Thoracic aorta (tissue), 2 donors: ENCODE data around the gene LZTS2. TPM values are rescaled to one million over a fixed set of nuclear protein-coding genes. Genes with fewer than 3 reads are reported as not detected.

Experiments used
- ATAC-seq: fragments of 150-250 bp; one replicate; pipeline ENCODE4 v1.8.0; 2017; ENCODE audit warnings: low read depth; ENCODE audit not compliant: insufficient number of reproducible peaks, low FRiP score
- DNase-seq: peaks from one replicate; pipeline ENCODE4 v3.0.0-alpha.2; 2020; ENCODE audit warnings: low spot score
- H3K27ac ChIP-seq, 2 donors: fragments of 200-600 bp; sonication (generic); 1 replicate in 1 of 2; 2 replicates in 1 of 2; pipeline ENCODE4 v1.5.1; 2016; ENCODE audit warnings: mild to moderate bottlenecking in 2 of 2, moderate library complexity in 2 of 2
- H3K27me3 ChIP-seq: fragments of 200-600 bp; sonication (generic); replicated peaks from 2 replicates; pipeline ENCODE4 v1.6.0; 2016; ENCODE audit warnings: mild to moderate bottlenecking; ENCODE audit not compliant: insufficient read depth
- H3K36me3 ChIP-seq: fragments of 200-600 bp; sonication (generic); one replicate; pipeline ENCODE4 v1.5.1; 2016
- H3K4me1 ChIP-seq, 2 donors: fragments of 200-600 bp; sonication (generic); 1 replicate in 1 of 2; 2 replicates in 1 of 2; pipeline versions ENCODE4 v1.5.1 to v1.6.0; 2016; ENCODE audit warnings: low read depth in 2 of 2, mild to moderate bottlenecking in 1 of 2; ENCODE audit not compliant: control insufficient read depth in 1 of 2
- H3K4me3 ChIP-seq: fragments of 200-600 bp; sonication (generic); 2 replicates; pipeline ENCODE4 v1.5.1; 2016; ENCODE audit warnings: mild to moderate bottlenecking
- H3K9me3 ChIP-seq: fragments of 200-600 bp; sonication (generic); 2 replicates; pipeline ENCODE4 v1.5.1; 2016
- CTCF ChIP-seq: fragments of 200-600 bp; sonication (generic); IDR thresholded peaks from one replicate; pipeline ENCODE4 v1.5.1; 2019; ENCODE audit warnings: antibody characterized with exemption
- total RNA-seq, 2 donors: library from RNA; depleted of rRNA; stranded (reverse); fragments of >200 nt; gene quantifications; one replicate each; pipeline versions ENCODE4 v1.1.0 to v1.2.3, GENCODE V29; 2016

The LZTS2 gene
- total RNA-seq, 2 donors from 2014 or later: 127 to 165 TPM

GRCh38 chr10:100966887-100967286, 32.7 kb upstream of the LZTS2 start:
- H3K4me1 ChIP-seq: peaks cover 8 to 15% of the 10 kb centered on the region in 2 donors
- ATAC-seq (no peak), DNase-seq (no peak)
- H3K27me3 ChIP-seq: no peaks in the 10 kb centered on the region
- H3K36me3 ChIP-seq: peaks cover 1% of the 10 kb centered on the region
- H3K9me3 ChIP-seq: no peaks in the 10 kb centered on the region
- no peak overlapping the region for H3K4me3 ChIP-seq
- no peak overlapping the region for H3K27ac ChIP-seq
- TF ChIP-seq CTCF: no peak

- Histone ChIP-seq H3K27me3 (no peaks in the 10 kb centered on the region), H3K4me3 (no peak overlapping the region), H3K27ac (no peak overlapping the region), H3K9me3 (no peaks in the 10 kb centered on the region), H3K36me3 (no peaks in the 10 kb centered on the region), H3K4me1 (peaks cover 8 to 15% of the 10 kb centered on the region in 2 donors)
- no peak for TF ChIP-seq CTCF
- no peak for DNase-seq
- ATAC-seq: no peak
These were observed 32.3 kb upstream of the LZTS2 start for GRCh38 chr10:100967332-100967731.

DNA sequence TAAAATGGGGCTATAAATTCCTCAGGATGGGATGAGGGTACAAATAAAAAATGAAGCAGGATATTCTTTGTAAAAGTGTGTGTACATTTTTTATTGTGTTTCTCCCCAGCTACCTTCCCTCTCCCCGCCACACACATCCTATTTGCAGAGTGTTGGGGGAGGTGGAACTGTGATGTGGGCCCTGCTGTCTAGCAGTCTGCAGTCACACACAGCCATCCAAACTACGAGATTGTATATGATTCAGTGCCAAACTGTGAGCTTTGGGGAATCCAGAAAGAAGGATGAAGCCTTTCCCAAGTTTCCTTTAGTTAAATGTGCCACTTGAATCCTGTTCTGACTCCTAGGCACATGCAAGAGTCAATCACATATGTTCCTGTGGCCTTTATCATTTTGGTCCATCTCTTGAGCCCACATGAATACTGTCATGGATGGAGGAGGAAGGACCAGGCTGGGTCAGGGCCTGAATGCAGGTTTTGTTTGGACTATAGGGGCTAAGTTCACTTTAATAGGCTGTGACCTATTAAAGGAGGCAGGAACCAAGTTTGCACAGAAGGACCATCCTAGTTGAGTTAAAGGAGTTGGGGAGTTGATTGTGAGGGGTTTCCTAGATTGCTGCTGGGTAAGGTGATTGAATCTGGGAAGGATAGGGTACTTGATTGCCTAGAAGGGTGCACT, 31.4 kb upstream of the LZTS2 start:
- Histone ChIP-seq H3K4me3 (no peak overlapping the region), H3K36me3 (no peaks in the 10 kb centered on the region), H3K27me3 (no peaks in the 10 kb centered on the region), H3K27ac (no peak overlapping the region), H3K9me3 (no peaks in the 10 kb centered on the region), H3K4me1 (peaks cover 8 to 15% of the 10 kb centered on the region in 2 donors)
- no peak for ATAC-seq
- no peak for DNase-seq
- TF ChIP-seq CTCF: no peak

- no peak for TF ChIP-seq CTCF
- Histone ChIP-seq H3K36me3 (no peaks in the 10 kb centered on the region), H3K4me3 (peak overlapping the region; percentile 81), H3K9me3 (no peaks in the 10 kb centered on the region), H3K27ac (no peak overlapping the region), H3K27me3 (no peaks in the 10 kb centered on the region), H3K4me1 (peaks cover 8 to 15% of the 10 kb centered on the region in 2 donors)
- no peak for DNase-seq
- ATAC-seq: no peak
These were observed 30.8 kb upstream of the LZTS2 start for GRCh38 chr10:100968863-100969186.

- H3K4me3 ChIP-seq: peak within 1 kb of the TSS; percentile 81
- H3K36me3 ChIP-seq: no peaks in the 10 kb centered on the region
- H3K27me3 ChIP-seq: no peaks in the 10 kb centered on the region
- peak; percentile 85 for TF ChIP-seq CTCF
- DNase-seq (no peak), ATAC-seq (no peak)
- H3K27ac ChIP-seq: no peak within 1 kb of the TSS
- H3K4me1 ChIP-seq: peaks cover 8 to 15% of the 10 kb centered on the region in 2 donors
- no peaks in the 10 kb centered on the region for H3K9me3 ChIP-seq
These were observed 30.2 kb upstream of the LZTS2 start, which contains the start of gene SEMA4G for GRCh38 chr10:100969187-100970075. SEMA4G (plus strand) TSS chr10:100969504; CDS start chr10:100972913, 3,409 bp downstream.
